Articular chondrocyte of knee joint (primary cell): ENCODE data around the gene CRB2. TPM values are rescaled to one million over a fixed set of nuclear protein-coding genes. Genes with fewer than 3 reads are reported as not detected.

Experiments used
- small RNA-seq: library from RNA; depleted of rRNA; stranded (forward); fragments of <200 nt; gene quantifications from one replicate; pipeline ENCODE3, GENCODE V24; 2012
- total RNA-seq: library from RNA; depleted of rRNA; stranded (reverse); fragments of >200 nt; gene quantifications from 2 replicates; pipeline ENCODE4 v1.2.3, GENCODE V29; 2012

Gene CRB2
- total RNA-seq: under 0.01 TPM in 1 of 2 replicates, not detected in the other

DNA sequence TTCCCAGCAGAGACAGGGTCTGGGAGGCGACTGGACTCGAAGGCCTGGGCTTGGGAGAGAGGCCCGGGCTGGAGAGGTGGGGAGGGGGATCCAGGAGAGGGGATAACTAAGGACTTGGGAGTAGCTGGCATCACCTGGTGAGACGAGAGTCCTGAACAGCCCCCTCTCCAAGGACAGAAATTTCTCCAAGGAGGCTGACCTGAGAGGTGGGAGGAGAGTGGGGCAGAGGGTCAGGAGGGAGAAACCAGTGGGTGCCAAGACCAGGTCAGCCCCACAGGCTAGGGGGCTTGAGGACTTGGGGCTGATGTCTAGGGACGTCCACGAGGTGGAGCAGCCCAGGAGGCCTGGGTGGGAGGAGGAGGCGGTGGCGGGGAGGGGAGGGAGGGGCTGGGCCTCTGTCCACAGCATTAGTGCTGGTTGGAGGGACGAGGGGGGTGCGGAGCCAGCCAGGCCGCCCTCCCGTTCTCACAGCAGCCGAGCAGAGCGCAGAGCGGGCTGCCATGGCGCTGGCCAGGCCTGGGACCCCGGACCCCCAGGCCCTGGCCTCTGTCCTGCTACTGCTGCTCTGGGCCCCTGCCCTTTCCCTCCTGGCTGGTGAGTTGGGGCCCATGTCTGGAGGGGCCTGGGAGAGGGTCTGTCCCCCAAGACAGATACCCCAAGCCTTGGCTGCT is at the start of gene CRB2:
TSS of gene CRB2 (plus strand) at position 437 of the 671 bp plus-strand sequence. CDS start at position 501, 64 bp downstream.

Small RNA genes lying within 50 kb of the gene (small RNA-seq; reads per million reads assigned to genes)
- gene MIR601: not detected

Other genes with a start within 250 kb of the CRB2 start
- 8.4 and 12.6 TPM in 2 replicates for gene STRBP, start 87.6 kb upstream of the CRB2 start, total RNA-seq